ENCODE measurements around the gene DTD1. TPM values are rescaled to one million over a fixed set of nuclear protein-coding genes. Genes with fewer than 3 reads are reported as not detected.

DTD1 gene
- total RNA-seq, 2 donors from 2014 or later, result 17.0 to 21.0 TPM

DNA sequence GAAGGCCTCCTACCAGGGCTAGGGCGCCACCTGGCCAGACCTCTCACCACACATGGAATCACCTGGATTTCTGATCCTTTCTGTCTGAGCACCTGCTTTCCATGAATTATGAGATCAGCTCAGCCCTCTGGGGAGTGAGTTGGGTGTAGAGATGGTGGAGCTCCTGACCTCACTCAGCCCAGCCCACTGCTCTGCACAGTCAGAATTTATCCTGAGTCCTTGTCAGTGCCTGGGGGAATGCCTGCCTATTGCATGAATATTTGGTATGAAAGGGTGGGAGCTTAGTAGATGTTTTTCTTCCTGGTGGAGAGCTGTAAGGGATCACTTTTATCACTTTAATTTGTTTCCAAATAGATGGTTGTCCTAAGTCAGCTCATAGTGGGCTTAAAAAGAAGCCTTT is 47.5 kb downstream of the DTD1 start:
- no peaks in the 10 kb centered on the region for H3K9me3 ChIP-seq
- H3K27me3 ChIP-seq, result no peaks in the 10 kb centered on the region
- intact Hi-C loops (cut with DNase I), result loop anchor here (10.0 kb wide), 3 partner anchors 159 to 1029 kb away; no protein-coding TSS in a partner anchor
- H3K27ac ChIP-seq, result no peak overlapping the region
- no peak overlapping the region for H3K9ac ChIP-seq (ENCODE audit: low read depth in 2 of 2, low read length in 2 of 2)
- H3K4me3 ChIP-seq, result no peak overlapping the region
- H3K36me3 ChIP-seq, result no peaks in the 10 kb centered on the region
- no peak for TF ChIP-seq CTCF (IDR thresholded peaks at IDR 0.05)
- H3K4me1 ChIP-seq, result no peaks in the 10 kb centered on the region
- DNase-seq, result no peak

- no peak for DNase-seq
- no peak overlapping the region for H3K9ac ChIP-seq (ENCODE audit: low read depth in 2 of 2, low read length in 2 of 2)
- no peaks in the 10 kb centered on the region for H3K27me3 ChIP-seq
- no peaks in the 10 kb centered on the region for H3K9me3 ChIP-seq
- no peaks in the 10 kb centered on the region for H3K36me3 ChIP-seq
- H3K4me3 ChIP-seq, result no peak overlapping the region
- intact Hi-C loops (cut with DNase I), result loop anchor here (10.0 kb wide), 3 partner anchors 158 to 1028 kb away; no protein-coding TSS in a partner anchor
- TF ChIP-seq CTCF (IDR thresholded peaks at IDR 0.05), result no peak
- H3K4me1 ChIP-seq, result no peaks in the 10 kb centered on the region
- H3K27ac ChIP-seq, result no peak overlapping the region
These were observed 49.4 kb downstream of the DTD1 start for GRCh38 chr20:18637224-18637623.

- intact Hi-C loops (cut with DNase I), result loop anchor here (10.0 kb wide), 3 partner anchors 156 to 1026 kb away; no protein-coding TSS in a partner anchor
- DNase-seq, result no peak
- Histone ChIP-seq H3K4me1 (no peaks in the 10 kb centered on the region), H3K27ac (no peak overlapping the region), H3K9ac (ENCODE audit: low read depth in 2 of 2, low read length in 2 of 2) (no peak overlapping the region), H3K4me3 (no peak overlapping the region), H3K9me3 (no peaks in the 10 kb centered on the region), H3K27me3 (no peaks in the 10 kb centered on the region), H3K36me3 (no peaks in the 10 kb centered on the region)
- TF ChIP-seq CTCF (IDR thresholded peaks at IDR 0.05), result no peak
These were observed 50.9 kb downstream of the DTD1 start for GRCh38 chr20:18638768-18639167.

DNA sequence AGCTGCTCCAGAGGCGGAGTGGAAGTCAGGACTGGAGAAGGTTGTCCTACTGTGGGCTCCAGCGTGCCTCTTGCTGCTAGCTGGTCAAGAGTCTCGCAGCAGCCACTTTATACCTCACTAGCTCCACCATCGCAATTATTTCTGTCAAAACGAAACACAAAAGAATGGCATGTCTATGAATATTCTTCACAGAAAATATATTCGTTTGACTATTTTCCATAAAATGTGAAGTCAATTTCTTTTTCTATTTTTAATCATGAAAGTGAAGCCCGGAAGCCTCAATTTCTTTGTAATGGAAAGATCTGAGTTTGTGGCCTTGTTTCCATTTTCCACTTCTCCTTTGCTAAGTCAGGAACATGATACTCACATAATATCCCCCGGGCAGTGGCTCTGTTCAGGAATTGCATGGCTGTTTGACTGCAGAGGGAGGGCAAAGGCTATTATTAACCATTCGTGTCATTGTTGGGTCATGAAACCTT is 51.7 kb downstream of the DTD1 start:
- Histone ChIP-seq H3K4me3 (no peak overlapping the region), H3K27me3 (no peaks in the 10 kb centered on the region)
- intact Hi-C loops (cut with DNase I), result loop anchor here (10.0 kb wide), 3 partner anchors 155 to 1025 kb away; no protein-coding TSS in a partner anchor

DNA sequence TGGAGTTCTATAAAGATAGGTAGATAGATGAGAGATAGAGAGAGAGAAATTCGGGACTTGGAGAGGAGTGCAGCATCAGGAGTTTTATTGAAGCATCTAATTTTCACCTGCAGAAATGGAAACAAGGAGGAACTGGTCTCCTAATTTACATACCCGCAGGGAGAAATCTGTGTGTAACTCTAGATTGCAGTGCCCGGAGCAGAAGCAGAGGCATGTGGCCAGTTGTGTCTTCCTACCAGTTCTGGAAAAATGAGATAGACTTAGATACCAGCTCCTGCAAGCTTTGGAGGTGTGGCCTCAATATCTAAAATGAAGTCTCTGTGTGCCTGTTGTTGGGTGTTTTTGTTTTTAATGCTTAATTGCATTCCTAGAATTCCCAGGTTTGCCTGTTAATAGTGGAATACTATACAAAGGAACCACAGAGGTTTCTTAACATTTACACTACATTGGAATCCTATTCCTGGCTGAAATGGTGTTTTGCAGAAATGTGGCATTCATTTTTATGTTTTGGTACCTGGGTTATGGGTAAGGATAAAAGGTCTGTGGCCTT is 57.4 kb downstream of the DTD1 start:
- Histone ChIP-seq H3K9ac (ENCODE audit: low read depth in 2 of 2, low read length in 2 of 2) (no peak overlapping the region), H3K36me3 (no peaks in the 10 kb centered on the region), H3K27ac (no peak overlapping the region), H3K4me1 (no peaks in the 10 kb centered on the region), H3K27me3 (no peaks in the 10 kb centered on the region), H3K9me3 (no peaks in the 10 kb centered on the region), H3K4me3 (no peak overlapping the region)
- no peak for TF ChIP-seq CTCF (IDR thresholded peaks at IDR 0.05)
- DNase-seq, result no peak
- intact Hi-C loops (cut with DNase I), result no loop called here

More for the DNA sequence above, 51.7 kb downstream of the DTD1 start:
- Histone ChIP-seq H3K9ac (ENCODE audit: low read depth in 2 of 2, low read length in 2 of 2) (no peak overlapping the region), H3K27ac (no peak overlapping the region), H3K4me1 (no peaks in the 10 kb centered on the region), H3K36me3 (no peaks in the 10 kb centered on the region), H3K9me3 (no peaks in the 10 kb centered on the region)
- no peak for TF ChIP-seq CTCF (IDR thresholded peaks at IDR 0.05)
- DNase-seq, result no peak
